SK-N-SH (cell line): ENCODE data around the gene DDO. TPM values are rescaled to one million over a fixed set of nuclear protein-coding genes. Genes with fewer than 3 reads are reported as not detected.

Experiments used
- CTCF ChIA-PET: fragments of 300-600, 350-600 bp; formaldehyde crosslinking; extraction: SDS; loops from one replicate; lab custom pipeline; 2021; lab: Yijun Ruan, JAX
- POLR2A ChIA-PET: fragments of 350-600 bp; sonication (Branson Sonifier 250); formaldehyde crosslinking; extraction: SDS; loops from one replicate; lab custom pipeline; 2020; ENCODE audit warnings: antibody characterized with exemption, inconsistent platforms; lab: Yijun Ruan, JAX
- DNase-seq: peaks from one replicate; pipeline ENCODE4 v3.0.0; 2012
- H2AFZ ChIP-seq: fragments of 200-600 bp; sonication (generic); 2 replicates; pipeline ENCODE4 v1.8.1; 2016; ENCODE audit warnings: antibody characterized with exemption, mild to moderate bottlenecking, low read depth
- H3F3A ChIP-seq: fragments of 200-600 bp; sonication (generic); replicated peaks from 2 replicates; pipeline ENCODE3; 2016; ENCODE audit warnings: antibody characterized with exemption, mild to moderate bottlenecking; ENCODE audit not compliant: insufficient read depth
- H3K27ac ChIP-seq, 2 experiments: fragments of 200-500 bp in 1 of 2; fragments of 200-600 bp in 1 of 2; sonication (Bioruptor generic) in 1 of 2; sonication (generic), shearing (Covaris generic) in 1 of 2; 2 replicates each; pipeline versions ENCODE4 v1.5.1 to v1.6.1; 2014 to 2016; ENCODE audit warnings: low read depth in 2 of 2, inconsistent platforms in 1 of 2, low read length in 1 of 2, mild to moderate bottlenecking in 1 of 2, mixed read lengths in 1 of 2
- H3K27me3 ChIP-seq: fragments of 200-600 bp; sonication (generic), shearing (Covaris generic); 2 replicates; pipeline ENCODE4 v1.6.1; 2016; ENCODE audit warnings: mixed run types; ENCODE audit not compliant: insufficient read depth
- H3K36me3 ChIP-seq, 2 experiments: fragments of 200-500 bp in 1 of 2; fragments of 200-600 bp in 1 of 2; sonication (Bioruptor generic) in 1 of 2; sonication (generic) in 1 of 2; replicated peaks in 1 of 2; 2 replicates each; pipeline versions ENCODE3 to v1.5.1; 2014 to 2016; ENCODE audit warnings: low read length in 1 of 2, mild to moderate bottlenecking in 1 of 2; ENCODE audit not compliant: insufficient read depth in 2 of 2, control insufficient read depth in 1 of 2
- H3K4me1 ChIP-seq, 2 experiments: fragments of 200-500 bp in 1 of 2; fragments of 200-600 bp in 1 of 2; sonication (Bioruptor generic) in 1 of 2; sonication (generic), shearing (Covaris generic) in 1 of 2; 2 replicates each; pipeline versions ENCODE4 v1.5.1 to v1.6.1; 2014 to 2016; ENCODE audit warnings: low read depth in 1 of 2, low read length in 1 of 2, mixed run types in 1 of 2; ENCODE audit not compliant: insufficient read depth in 2 of 2, control insufficient read depth in 1 of 2
- H3K4me2 ChIP-seq: fragments of 200-600 bp; sonication (generic), shearing (Covaris generic); 2 replicates; pipeline ENCODE4 v1.6.1; 2017; ENCODE audit warnings: mixed run types
- H3K4me3 ChIP-seq, 2 experiments: fragments of 200-500 bp in 1 of 2; fragments of 200-600 bp in 1 of 2; sonication (Bioruptor generic) in 1 of 2; sonication (generic), shearing (Covaris generic) in 1 of 2; 2 replicates each; pipeline versions ENCODE4 v1.5.1 to v1.8.1; 2014 to 2016; ENCODE audit warnings: low read depth in 2 of 2, inconsistent platforms in 1 of 2, low read length in 1 of 2, mild to moderate bottlenecking in 1 of 2, mixed read lengths in 1 of 2, moderate library complexity in 1 of 2
- H3K79me2 ChIP-seq: fragments of 200-600 bp; sonication (generic); 2 replicates; pipeline ENCODE4 v1.8.1; 2017; ENCODE audit warnings: mild to moderate bottlenecking; ENCODE audit not compliant: insufficient read depth
- H3K9ac ChIP-seq: fragments of 200-600 bp; sonication (generic); 2 replicates; pipeline ENCODE4 v1.6.1; 2017; ENCODE audit warnings: mixed run types
- H3K9me2 ChIP-seq: fragments of 200-600 bp; sonication (generic); 2 replicates; pipeline ENCODE4 v1.6.1; 2017; ENCODE audit warnings: mixed run types
- H3K9me3 ChIP-seq: fragments of 200-600 bp; sonication (generic); 2 replicates; pipeline ENCODE4 v1.6.1; 2017; ENCODE audit warnings: mixed run types, mild to moderate bottlenecking, moderate library complexity
- H4K20me1 ChIP-seq: fragments of 200-600 bp; sonication (generic); 2 replicates; pipeline ENCODE4 v1.6.1; 2017; ENCODE audit warnings: mild to moderate bottlenecking, mixed run types; ENCODE audit not compliant: insufficient read depth
- CHD2 ChIP-seq: fragments of 150-350 bp; IDR thresholded peaks from 2 replicates; pipeline ENCODE4 v1.6.1; 2018; ENCODE audit warnings: low read length; ENCODE audit not compliant: partially characterized antibody
- CTCF ChIP-seq: fragments of 200-600 bp; sonication (generic); IDR thresholded peaks from 2 replicates; pipeline ENCODE4 v1.6.1; 2017; ENCODE audit warnings: antibody characterized with exemption, mild to moderate bottlenecking, moderate library complexity
- ELF1 ChIP-seq: IDR thresholded peaks from 2 replicates; pipeline ENCODE4 v1.4.0; 2012
- EP300 ChIP-seq, 2 experiments: IDR thresholded peaks; 2 replicates each; pipeline versions ENCODE4 v1.4.0 to v1.6.1; 2012; ENCODE audit warnings: borderline replicate concordance in 1 of 2, low read depth in 1 of 2, low read length in 1 of 2
- FOSL2 ChIP-seq: IDR thresholded peaks from 2 replicates; pipeline ENCODE4 v1.4.0; 2012; ENCODE audit warnings: low read depth, mild to moderate bottlenecking, moderate library complexity, borderline replicate concordance
- MXI1 ChIP-seq: IDR thresholded peaks from 2 replicates; pipeline ENCODE4 v1.6.1; 2012; ENCODE audit warnings: mild to moderate bottlenecking, low read depth, low read length, improper control_type of control experiment
- NRF1 ChIP-seq: IDR thresholded peaks from 2 replicates; pipeline ENCODE4 v1.6.1; 2012; ENCODE audit warnings: low read depth, mild to moderate bottlenecking, low read length
- PBX3 ChIP-seq: IDR thresholded peaks from 2 replicates; pipeline ENCODE4; 2012
- RAD21 ChIP-seq: IDR thresholded peaks from 2 replicates; pipeline ENCODE4 v1.6.1; 2012; ENCODE audit warnings: mild to moderate bottlenecking, low read length
- RCOR1 ChIP-seq: fragments of 150-350 bp; IDR thresholded peaks from 2 replicates; pipeline ENCODE4 v1.6.1; 2017; ENCODE audit warnings: antibody characterized with exemption, low read length
- RFX5 ChIP-seq: IDR thresholded peaks from 2 replicates; pipeline ENCODE4 v1.6.1; 2012; ENCODE audit warnings: mild to moderate bottlenecking, improper control_type of control experiment, low read length
- SIN3A ChIP-seq: IDR thresholded peaks from 2 replicates; pipeline ENCODE4 v1.6.1; 2012; ENCODE audit warnings: low read depth, mild to moderate bottlenecking, low read length, moderate library complexity, borderline replicate concordance
- TEAD4 ChIP-seq: IDR thresholded peaks from 2 replicates; pipeline ENCODE4 v1.4.0; 2012; ENCODE audit warnings: mild to moderate bottlenecking, borderline replicate concordance; ENCODE audit not compliant: insufficient read depth
- USF1 ChIP-seq: IDR thresholded peaks from 2 replicates; pipeline ENCODE4 v1.4.0; 2012; ENCODE audit warnings: low read depth, borderline replicate concordance
- YY1 ChIP-seq: IDR thresholded peaks from 2 replicates; pipeline ENCODE4 v1.4.0; 2012; ENCODE audit warnings: low read depth, mild to moderate bottlenecking
- ZBTB33 ChIP-seq: IDR thresholded peaks from 2 replicates; pipeline ENCODE4 v1.4.0; 2012; ENCODE audit warnings: low read depth, borderline replicate concordance
- WGBS: methylation state at CpG from one replicate; pipeline ENCODE4 v1.1.6; 2017; ENCODE audit warnings: low lambda C conversion rate; 5-methylcytosine and 5-hydroxymethylcytosine counted together
- polyA plus RNA-seq, 3 experiments: library from polyadenylated mRNA; depleted of rRNA; stranded (reverse); fragments of >200 nt; gene quantifications; 2 replicates each; pipeline ENCODE4 v1.2.3, GENCODE V29; 2012

DDO gene
- polyA plus RNA-seq, 1 of the 3 experiments (the other 2 are of a cell fraction): 0.79 TPM

- no peak for TF ChIP-seq SIN3A
- TF ChIP-seq YY1: no peak
- TF ChIP-seq RAD21: no peak
- TF ChIP-seq USF1: no peak
- no peak for TF ChIP-seq NRF1
- no peak for TF ChIP-seq CHD2
These were observed 47.6 kb upstream of the DDO start (continued) for GRCh38 chr6:110462884-110463481.

GRCh38 chr6:110461376-110461775 lies 46.0 kb upstream of the DDO start:
- TF ChIP-seq ELF1 (no peak), RFX5 (no peak), PBX3 (no peak), ZBTB33 (no peak), MXI1 (no peak), FOSL2 (no peak), YY1 (no peak), EP300 (IDR thresholded peaks at IDR 0.05; ENCODE audit: borderline replicate concordance in 1 of 2, low read depth in 1 of 2, low read length in 1 of 2) (no peak), TEAD4 (no peak), RCOR1 (no peak), CTCF (no peak)
- Histone ChIP-seq H3F3A (no peaks in the 10 kb centered on the region), H3K27ac (no peak overlapping the region), H3K9me2 (no peaks in the 10 kb centered on the region), H3K27me3 (no peaks in the 10 kb centered on the region), H3K4me2 (no peak overlapping the region), H3K4me1 (no peaks in the 10 kb centered on the region), H3K9me3 (no peaks in the 10 kb centered on the region; the same call in 1 of the 2 replicates), H4K20me1 (no peaks in the 10 kb centered on the region), H3K36me3 (no peaks in the 10 kb centered on the region), H3K79me2 (no peaks in the 10 kb centered on the region), H3K9ac (no peak overlapping the region), H2AFZ (no peak overlapping the region), H3K4me3 (no peak overlapping the region)
- 60% methylated on average over 1 of the region's 1 CpG for WGBS
- POLR2A ChIA-PET: no interaction called here
- DNase-seq: no peak
- CTCF ChIA-PET: no interaction called here
